NCI-H2029 (cell line): ENCODE results near the gene DENND1A.

Experiments used
- DNase-seq: peaks from one replicate; lab custom pipeline; 2025; lab: John Stamatoyannopoulos, UW

DENND1A gene

GRCh38 chr9:123354806-123355508 is 575.0 kb downstream of the DENND1A start:
- DNase-seq, result no peak

GRCh38 chr9:123353984-123354591 is 575.8 kb downstream of the DENND1A start:
- peak; percentile 38 for DNase-seq

GRCh38 chr9:123353041-123353440 is 576.9 kb downstream of the DENND1A start:
- DNase-seq, result no peak

- no peak for DNase-seq
Observed at GRCh38 chr9:123350590-123351310, 579.2 kb downstream of the DENND1A start.

- peak; percentile 35 for DNase-seq
Observed at GRCh38 chr9:123349691-123350480, 580.0 kb downstream of the DENND1A start.

GRCh38 chr9:123349033-123349432 is 580.9 kb downstream of the DENND1A start:
- no peak for DNase-seq

- DNase-seq, result no peak
Observed at GRCh38 chr9:123348317-123348992, 581.5 kb downstream of the DENND1A start.

- no peak for DNase-seq
Observed at GRCh38 chr9:123347289-123348060, 582.5 kb downstream of the DENND1A start.

- no peak for DNase-seq
Observed at GRCh38 chr9:123346826-123347225, 583.1 kb downstream of the DENND1A start.

GRCh38 chr9:123346026-123346425 is 583.9 kb downstream of the DENND1A start:
- peak; percentile 41 for DNase-seq

GRCh38 chr9:123345567-123345955 is 584.4 kb downstream of the DENND1A start:
- DNase-seq, result no peak

- no peak for DNase-seq
Observed at GRCh38 chr9:123344192-123344949, 585.6 kb downstream of the DENND1A start.

GRCh38 chr9:123343443-123344191 is 586.3 kb downstream of the DENND1A start:
- no peak for DNase-seq

- DNase-seq, result no peak
Observed at GRCh38 chr9:123342247-123342646, 587.7 kb downstream of the DENND1A start.

GRCh38 chr9:123341816-123342215 is 588.1 kb downstream of the DENND1A start:
- no peak for DNase-seq

- no peak for DNase-seq
Observed at GRCh38 chr9:123339666-123340510, 590.0 kb downstream of the DENND1A start.

GRCh38 chr9:123338710-123339665 is 590.9 kb downstream of the DENND1A start:
- DNase-seq, result no peak
